Measurements from ENCODE around the gene SLX4IP.
"Not testable (repeated sequence)": the region's sequence is repeated elsewhere in the genome, so short reads cannot be mapped to it uniquely, and the experiment has no call there.

Gene SLX4IP

DNA sequence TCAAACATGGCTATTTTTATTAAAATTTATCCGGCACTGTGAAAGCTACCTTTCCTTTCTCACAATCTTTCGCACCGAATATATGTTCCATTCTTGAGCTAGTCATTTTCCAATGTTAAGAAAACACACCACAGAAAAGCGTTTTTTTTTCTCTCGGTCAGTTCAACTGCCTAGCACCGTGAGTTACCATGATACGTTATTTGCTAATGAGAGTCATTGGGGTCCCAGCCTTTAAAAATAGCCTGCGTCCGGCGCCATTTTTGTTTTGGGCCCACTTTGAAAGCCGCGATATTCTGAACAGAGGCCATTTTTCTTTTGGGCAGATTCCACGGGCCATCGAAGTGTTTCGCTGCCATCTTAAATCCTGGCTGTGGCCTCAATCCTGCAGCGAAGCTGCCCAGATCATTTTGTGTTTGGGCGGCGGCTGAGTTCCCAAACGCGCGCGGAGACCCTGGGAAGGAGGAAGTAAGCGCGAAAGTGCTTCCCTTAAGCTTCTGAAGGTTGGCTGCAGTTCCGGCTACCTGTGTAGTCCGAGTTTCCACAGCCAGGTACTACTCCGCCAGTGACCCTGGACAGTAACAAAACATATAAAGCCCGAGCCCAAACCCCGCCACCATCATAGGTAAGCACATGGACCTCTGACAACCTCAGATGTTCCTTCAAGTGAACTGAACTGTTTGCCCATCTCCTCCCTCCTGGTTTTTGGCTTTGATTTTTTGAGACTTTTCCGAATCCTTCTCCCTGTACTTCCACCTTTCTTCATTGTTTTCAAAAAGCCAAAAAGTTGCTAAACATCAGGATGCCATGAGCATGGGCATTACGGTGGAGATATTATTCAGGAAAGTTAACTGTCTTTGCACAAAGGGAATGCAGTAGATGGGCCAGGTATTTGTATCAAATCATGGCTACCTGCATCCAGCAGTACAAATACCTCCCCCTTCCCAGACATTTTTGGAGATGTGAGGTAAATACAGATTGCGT lies at the start of gene SLX4IP:
Gene SLX4IP (plus strand): TSS at position 474 of the 981 bp plus-strand sequence. CDS start 22,900 bp downstream, outside the sequence.
- DNase-seq, result peak; percentile 98

DNA sequence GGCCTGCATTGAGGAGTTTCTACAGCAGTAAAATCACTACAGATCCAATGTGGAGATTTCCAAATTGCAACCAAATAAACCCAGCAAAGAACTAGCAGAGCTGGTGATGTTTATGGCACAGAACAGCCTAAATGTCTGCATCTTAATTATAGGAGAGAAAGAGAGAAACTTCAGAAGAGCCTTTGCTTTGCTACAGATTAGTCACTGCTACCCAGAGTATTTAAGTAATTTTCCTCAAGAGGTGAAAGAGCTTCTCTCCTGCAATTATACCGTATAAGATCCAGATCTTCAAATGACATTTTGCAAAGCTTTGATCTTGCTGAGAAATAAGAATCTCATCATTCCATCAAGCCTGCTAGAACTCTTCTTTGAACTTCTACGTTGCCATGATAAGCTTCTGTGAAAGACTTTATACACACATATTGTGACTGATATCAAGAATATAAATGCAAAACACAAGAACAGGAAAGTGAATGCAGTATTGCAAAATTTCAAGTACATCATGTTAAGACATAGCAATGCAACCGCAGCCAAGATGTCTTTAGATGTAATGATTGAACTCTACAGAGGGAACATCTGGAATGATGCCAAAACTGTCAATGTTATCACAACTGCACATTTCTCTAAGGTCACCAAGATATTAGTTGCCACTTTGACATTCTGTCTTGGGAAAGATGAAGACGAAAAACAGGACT lies 49.1 kb upstream of the SLX4IP start:
- DNase-seq, result no peak

DNA sequence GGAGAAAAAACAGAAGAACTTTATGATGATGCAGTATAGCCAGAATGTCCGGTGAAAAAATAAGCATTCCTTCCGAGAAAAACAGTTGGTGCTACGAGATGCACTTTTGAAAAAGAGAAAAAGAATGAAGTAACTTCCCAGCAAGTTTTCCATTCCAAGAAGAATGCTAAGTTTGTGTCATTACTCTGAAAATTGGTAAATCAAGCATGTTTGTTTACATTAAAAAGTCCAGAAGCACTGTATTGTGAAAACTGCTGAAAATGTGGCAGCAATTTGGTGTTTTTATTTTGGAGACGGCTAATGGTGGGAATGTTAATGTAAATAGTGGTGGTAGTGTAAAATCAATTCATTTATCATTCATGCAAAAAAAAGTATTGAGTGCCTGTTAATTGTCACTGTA lies 47.4 kb upstream of the SLX4IP start:
- no peak for DNase-seq

DNA sequence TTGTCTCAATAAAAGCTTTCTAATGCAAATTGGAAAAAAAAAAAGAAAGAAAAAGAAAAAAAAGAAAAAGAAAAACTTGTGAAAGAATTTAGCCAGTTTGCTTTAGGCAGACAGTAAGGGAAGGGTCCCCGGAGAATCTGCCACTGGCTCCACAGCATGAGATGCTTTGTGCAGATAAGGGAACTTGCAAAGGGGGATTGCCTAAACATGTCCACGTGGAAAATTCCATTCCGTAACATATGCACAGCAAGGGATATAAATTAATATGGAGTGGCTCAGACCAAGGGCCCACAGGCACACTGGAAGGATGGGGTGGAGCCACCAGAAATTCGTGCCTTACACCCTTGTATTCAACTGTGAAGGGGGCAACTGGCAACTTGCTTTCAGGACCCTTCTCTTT lies 46.5 kb upstream of the SLX4IP start:
- DNase-seq, result no peak

DNA sequence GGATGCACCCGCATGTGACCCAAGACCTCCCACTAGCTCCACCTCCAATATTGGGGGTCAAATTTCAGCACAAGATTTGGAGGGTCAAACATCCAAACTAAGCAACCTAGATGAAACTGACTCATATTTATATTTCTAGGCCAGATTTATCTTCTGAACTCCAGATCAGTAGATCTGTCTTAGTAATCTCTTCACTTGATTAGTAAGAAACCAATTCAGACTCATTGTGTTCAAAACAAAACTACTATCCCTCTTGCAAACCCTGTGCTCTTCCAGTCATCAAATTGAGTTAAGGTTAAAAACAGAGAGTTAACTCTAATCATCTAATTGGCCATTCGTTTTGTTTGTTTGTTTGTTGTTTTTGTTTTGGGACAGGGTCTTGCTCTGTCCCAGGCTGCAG lies 44.4 kb upstream of the SLX4IP start:
- DNase-seq, result no peak

DNA sequence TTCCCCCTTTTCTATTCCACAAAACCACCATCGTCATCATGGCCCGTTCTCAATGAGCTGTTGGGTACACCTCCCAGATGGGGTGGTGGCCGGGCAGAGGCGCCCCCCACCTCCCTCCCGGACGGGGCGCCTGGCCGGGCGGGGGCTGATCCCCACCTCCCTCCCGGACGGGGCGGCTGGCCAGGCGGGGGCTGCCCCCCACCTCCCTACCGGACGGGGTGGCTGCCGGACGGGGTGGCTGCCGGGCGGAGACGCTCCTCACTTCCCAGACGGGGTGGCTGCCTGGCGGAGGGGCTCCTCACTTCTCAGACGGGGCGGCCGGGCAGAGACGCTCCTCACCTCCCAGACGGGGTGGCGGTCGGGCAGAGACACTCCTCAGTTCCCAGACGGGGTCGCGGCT lies 40.4 kb upstream of the SLX4IP start:
- not testable (repeated sequence) for DNase-seq

DNA sequence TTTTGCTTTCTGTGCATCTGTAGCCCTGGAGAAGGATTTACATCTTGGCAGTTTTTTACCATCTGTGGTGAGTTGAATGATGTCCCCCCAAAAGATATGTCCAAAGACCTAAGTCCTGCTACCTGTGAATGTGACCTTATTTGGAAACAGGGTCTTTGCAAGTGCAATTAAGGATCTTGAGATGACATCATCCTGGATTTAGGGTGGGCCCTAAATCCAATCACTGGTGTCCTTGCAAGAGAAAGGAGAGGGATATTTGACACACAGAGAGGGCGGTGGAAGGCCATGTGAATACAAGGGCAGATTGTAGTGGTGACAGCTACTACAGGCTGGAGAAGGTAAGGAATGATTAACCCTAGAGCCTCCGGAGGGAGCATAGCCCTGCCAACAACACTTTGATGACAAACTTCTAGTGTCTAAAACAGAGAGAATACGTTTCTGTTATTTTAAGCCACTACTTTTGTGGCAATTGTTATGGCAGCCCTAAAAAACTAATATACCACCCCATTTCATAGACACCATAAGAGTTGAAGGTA lies 36.2 kb upstream of the SLX4IP start:
- DNase-seq, result no peak

DNA sequence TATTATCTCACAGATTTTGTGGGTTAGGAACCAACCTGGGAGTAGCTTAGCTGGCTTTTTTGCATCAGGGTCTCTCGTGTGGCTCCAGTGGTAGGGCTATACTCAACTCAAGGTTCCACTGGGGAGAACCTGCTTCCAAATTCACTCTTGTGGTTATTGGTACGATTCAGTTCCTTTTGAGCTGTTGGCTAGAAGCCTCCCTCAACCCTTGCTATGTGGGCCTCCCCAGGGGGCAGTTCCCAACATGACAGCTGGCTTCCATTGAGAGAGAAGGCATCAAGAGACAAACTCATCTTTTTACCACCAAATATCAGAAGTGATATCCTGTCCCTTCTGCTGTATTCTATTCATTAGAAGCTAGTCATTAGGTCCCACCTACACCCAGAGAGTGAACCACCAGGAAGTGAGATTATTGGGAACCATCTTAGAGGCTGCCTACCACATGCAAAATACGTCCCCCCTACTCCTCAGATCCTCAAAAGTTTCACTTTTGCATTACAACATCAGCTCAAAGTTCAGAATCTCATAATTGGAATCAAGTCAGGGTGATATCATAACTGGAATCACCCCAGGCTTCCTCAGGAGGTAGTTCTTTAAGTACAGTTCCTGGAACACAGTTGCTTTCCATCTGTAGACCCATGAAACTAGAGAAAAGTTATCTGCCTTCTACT lies 32.0 kb upstream of the SLX4IP start:
- DNase-seq, result no peak

DNA sequence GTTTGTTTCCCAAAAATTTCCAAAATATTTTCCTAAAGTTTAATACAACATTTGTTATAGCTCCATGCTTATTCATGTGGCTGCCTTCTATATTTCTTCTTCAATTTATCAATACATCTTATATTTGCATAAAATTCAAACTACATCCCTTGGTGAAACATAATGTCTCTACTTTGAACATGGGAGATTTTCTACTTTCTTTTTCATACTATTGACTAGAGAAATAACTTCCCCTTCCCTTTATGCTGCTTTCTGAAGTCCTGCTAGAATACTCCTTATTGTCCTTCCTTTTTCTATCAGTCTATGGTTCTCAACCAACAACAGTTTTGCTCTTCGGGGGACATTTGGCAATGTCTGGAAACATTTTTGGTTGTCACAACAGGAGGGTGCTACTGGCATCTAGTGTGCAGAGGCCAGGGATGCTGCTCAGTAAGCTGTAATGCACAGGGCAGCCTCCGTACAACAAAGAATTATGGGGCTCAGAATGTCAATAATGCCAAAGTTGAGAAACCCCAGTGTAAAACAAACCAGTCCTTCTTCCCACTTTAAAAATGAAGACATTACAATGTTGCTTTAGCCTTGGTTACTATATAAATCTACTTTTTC lies 31.0 kb upstream of the SLX4IP start:
- no peak for DNase-seq

DNA sequence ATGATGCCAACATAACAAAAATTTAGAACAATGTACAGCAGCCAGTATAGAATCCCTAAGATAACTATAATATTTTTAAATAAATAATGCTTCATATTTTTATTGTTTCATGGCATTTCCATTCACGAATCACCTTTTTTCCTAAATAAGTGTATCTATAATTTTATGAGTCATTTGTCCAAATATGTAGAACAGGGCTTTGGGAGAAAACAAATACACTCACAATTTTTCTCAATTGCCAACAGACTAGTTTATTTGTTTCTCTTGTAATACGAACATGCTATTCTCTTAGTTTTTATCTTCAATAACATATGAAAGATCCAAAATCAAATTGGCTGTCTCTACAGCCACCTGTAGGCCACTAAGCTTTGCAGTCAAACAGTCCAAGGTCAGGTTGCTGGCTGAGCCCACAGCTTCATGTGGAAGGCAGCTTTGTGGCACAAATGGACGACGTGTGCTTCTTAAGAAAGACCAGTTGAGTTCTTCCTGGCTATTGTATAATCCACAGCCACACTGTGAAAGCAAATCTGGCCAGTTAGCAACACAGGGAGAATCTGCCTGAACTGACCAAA lies 30.1 kb upstream of the SLX4IP start:
- DNase-seq, result no peak

DNA sequence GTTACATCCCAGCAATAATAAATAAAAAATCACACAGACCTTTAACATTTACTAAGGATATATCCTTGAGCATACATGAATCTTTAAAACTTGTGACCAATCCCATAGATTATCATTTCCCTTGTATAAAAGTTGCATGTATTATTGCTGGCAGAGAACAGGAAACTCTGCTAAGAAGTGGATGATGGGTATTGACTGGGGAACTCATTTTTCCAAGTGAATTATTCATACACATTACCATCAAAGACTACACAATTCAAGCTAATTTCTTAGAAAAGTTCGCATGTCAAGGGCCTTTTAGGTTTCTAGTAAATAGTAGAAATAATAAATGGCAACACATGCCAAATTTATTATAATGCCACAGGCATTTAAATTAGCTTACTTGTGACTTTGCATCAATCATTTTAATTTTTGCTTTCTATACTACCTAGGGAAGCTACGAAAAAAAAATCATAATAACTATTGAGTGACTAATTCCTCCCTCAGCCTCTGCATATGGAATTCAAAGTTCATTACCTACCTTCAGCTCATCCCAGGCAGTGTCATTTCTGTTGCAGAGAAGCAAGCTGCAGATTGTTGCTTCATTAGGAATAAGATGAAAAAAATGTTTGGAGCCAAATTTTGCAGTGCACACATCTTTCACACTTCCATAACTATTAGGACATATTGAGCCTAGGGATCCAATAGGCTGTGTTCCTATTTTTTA lies 26.8 kb upstream of the SLX4IP start:
- DNase-seq, result no peak

DNA sequence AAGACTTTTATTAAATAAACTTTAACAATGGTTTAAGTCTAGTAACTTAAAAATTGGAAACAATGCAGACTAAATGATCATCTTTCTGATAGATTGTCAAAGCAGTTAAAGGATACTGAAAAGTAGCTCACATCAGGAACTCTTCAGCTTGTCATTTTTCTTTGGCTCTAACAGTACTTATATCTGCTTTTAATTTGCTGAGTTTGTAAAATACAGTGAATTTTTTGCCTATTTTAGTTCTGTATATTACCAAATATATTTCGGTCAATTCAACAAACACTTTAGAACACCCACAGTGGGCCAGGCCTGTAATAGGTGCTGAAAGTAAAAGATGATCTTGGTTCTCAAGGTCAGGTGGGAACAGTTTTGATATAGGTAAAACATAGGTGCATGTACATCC lies 23.4 kb upstream of the SLX4IP start:
- DNase-seq, result no peak

DNA sequence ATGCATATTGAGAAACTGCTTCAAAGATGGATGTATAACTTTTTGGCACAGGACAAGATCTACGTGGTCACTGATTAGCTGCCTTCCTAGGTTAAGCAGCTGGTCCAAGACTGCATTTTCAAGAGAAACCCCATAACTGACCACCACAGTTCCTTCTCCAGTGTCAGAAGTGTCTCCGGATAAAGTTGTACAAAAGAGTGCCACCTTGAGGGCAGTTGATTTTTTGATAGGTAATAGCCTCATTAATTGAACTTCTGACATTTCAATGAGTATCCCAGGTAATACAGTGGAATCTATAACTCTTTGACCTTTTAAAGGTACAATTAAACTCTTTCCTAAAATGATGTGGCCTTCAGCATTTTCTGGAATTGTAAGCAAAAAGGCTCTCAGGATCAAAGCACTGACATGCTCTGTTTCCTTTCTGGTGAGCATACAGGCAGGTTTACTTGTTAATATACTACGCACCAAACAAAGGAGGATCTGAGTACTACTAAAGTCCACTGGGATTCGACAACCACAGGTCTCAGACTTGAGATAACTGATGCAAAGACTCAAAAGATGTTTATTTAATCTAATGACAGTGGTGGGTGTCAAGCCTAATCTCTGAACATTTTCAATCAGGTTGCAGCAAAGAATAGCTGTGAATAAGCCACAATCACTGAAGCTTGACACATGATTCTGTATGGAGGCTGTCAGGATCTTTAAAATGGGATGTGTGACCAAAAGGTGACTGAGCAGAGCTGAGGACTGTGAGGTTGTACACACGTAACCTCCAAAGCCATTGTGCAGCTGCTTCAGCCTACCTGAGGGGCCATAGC lies 22.3 kb upstream of the SLX4IP start:
- DNase-seq, result peak; percentile 7

DNA sequence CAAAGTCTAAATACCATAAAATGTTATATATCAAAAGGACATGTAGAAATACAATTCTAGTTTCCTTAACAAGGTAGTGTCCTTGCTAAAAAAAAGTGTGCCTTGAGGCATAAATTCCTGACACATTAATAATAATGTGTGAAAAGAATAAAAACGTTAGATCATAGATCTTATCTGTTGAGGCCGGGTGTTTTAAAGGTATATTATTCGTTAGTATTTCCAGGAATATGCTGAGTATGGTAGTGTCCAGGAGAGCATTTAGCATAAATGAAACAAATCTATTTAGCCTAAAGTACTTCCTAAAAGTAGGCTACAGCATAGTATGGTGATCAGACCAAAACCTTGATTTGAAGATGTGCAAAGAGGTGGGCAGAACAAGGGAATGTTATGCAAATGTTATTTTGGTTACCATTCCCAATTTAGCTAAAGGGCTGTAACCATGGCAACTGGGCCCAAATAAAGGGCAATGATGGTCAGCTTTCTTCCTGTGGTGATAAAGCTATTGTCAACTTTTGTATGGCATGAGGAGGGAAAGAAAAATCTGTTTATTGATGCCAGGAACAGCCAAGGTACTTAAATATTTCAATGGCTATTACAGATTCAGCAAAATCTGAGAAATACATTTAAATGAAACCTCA lies 20.0 kb upstream of the SLX4IP start:
- no peak for DNase-seq

DNA sequence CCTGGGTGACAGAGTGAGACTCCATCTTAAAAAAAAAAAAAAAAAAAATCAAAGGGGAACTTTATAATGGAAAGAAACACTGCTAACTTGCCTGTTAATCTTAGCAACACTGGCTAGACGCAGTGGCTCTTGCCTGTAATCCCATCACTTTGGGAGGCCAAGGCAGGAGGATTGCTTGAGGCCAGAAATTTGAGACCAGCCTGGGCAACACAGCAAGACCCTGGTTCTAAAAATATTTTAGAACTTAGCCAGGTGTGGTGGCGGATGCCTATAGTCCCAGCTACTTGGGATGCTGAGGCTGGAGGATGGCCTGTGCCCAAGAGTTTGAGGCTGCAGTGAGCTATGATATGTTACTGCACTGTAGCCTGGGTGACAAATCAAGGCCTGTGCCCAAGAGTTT lies 17.9 kb upstream of the SLX4IP start:
- not testable (repeated sequence) for DNase-seq

DNA sequence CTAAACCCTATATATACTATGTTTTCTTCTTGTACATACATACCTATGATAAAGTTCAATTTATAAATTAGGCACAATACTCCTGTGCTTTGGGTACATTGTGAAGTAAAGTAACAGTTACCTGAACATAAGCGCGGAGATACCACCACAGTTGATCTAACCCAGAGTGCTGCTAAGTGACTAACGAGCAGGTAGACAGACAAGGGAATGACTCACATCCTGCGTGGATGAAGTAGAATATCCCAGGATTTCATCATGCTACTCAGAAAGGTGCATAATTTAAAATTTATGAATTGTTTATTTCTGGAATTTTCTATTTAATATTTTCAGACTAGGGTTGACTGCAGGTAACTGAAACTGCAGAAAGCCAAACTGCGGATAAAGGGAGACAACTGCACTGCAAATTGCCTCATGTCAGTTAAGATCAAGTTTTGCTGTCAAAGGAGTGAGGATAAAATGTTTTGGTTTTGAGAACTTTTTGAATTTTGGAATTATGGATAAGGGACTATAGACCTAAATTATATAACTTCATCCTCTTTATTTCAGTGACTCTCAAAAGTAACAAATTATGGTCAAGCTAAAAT lies 15.5 kb upstream of the SLX4IP start:
- DNase-seq, result no peak

DNA sequence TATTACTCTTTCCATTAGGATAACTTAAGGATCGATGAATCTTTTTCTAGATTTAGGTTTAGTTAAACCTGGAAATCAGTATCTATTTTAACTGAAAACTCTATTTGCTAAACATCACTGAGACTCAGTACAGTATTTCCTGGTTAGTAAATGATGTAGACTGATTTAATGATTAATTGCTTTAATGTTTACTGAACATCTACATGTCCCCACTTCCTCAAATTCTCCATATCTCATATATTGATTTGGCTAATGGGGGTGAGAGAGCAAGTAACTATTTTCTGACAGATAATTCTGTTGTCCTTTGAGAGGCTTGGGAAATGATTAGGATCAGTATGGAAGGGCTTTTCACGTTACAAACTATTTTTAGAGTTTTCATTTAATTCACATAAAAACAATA lies 11.4 kb upstream of the SLX4IP start:
- DNase-seq, result no peak

DNA sequence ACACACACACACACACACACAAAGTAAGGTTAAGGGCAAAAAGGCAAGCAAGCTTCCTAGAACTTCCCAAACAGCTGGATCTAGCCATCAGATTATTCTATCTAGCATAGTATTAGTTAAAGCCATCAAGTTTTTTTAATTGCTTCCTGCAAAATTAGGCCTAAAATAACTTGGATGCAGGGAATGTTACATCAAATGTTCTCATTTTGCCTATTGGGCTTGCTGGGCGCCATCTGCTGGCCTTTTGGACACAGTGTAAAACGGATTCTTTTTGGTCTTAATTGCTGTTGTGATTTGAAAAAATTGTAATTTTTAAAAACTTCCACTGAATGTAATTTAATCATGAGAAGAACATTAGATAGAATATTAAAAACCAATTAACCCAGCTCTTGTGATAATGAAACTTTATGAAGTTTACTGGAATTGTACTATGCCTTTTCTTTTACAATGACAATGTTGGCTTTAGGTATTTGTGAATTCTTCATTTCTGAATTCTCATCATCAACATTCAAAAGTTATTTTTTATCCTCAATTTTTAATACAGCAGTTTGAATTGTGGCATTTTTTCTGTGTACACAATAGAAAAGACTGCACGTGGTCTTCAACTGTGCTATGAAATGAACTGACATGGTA lies 7.9 kb upstream of the SLX4IP start:
- DNase-seq, result peak; percentile 33

DNA sequence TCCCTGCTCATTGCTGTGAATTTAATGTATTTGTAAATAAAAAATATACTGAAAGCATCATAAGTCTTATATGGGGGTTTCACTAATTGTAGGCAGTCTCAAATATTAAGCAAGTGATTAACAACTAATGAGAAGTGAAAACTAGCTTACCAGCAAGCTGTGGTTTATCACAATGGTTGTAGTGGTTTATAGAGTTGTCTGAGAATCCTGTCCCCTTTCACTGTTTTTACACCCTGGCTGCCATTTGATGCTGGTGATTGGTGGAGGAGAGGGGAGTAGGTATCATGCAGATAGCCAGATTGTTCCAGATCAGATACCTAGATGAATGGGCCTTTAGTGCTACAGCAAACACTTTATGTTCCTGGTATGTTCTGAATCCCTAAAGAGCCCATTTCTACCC lies 7.1 kb upstream of the SLX4IP start:
- no peak for DNase-seq

All from NCI-H446 treated with DMSO at 0.1 percent for 48 hours (cell line).